ENCODE data around the gene CARHSP1. TPM values are rescaled to one million over a fixed set of nuclear protein-coding genes. Genes with fewer than 3 reads are reported as not detected.
"Not testable (repeated sequence)": the region's sequence is repeated elsewhere in the genome, so short reads cannot be mapped to it uniquely, and the experiment has no call there.

The CARHSP1 gene
- total RNA-seq, 2 donors from 2014 or later, result 66.5 to 70.7 TPM

DNA sequence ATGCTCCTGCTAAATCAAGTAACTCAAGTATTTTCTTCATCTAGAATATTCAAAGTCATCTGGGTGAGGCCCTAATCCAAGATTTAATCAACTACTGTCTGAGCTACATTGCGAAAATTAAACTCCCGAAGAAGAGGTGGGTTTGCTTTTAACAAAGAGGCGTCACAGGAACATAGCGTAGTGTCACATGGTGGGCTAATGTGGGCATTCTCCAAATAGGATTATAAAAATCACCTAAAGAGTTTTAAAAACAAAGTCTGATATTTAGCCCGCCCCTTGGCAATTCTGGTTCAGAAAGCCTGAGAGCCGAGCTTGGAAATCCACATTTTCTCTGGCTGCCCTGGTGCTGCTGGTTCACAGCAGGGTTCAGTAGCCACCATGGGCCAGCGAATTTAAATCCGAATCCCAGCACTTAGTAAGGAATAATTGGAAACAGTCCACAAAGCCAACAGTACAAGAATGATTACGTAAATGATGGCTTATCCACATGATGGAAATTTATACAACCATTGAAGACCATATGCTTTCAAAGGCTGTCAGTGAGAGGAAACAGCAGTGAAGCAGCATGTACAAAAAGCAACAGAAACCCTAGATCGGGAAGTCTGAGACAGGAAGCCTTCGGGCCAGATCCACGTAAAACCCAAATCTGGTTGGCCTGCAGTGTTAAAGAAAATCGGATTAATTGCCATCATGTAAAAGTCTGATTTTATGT is 62.4 kb downstream of the CARHSP1 start:
- no peaks in the 10 kb centered on the region for H3K27me3 Mint-ChIP-seq
- no peak overlapping the region for H3K4me3 Mint-ChIP-seq
- H3K4me1 Mint-ChIP-seq (ENCODE audit: low read depth in 2 of 2), result peaks cover 6 to 12% of the 10 kb centered on the region in 2 donors
- no peaks in the 10 kb centered on the region for H3K9me3 Mint-ChIP-seq
- H3K27ac Mint-ChIP-seq, result no peak overlapping the region
- ATAC-seq (no peak), DNase-seq (ENCODE audit: low spot score) (no peak)
- H3K36me3 Mint-ChIP-seq, result peaks cover 49% of the 10 kb centered on the region

DNA sequence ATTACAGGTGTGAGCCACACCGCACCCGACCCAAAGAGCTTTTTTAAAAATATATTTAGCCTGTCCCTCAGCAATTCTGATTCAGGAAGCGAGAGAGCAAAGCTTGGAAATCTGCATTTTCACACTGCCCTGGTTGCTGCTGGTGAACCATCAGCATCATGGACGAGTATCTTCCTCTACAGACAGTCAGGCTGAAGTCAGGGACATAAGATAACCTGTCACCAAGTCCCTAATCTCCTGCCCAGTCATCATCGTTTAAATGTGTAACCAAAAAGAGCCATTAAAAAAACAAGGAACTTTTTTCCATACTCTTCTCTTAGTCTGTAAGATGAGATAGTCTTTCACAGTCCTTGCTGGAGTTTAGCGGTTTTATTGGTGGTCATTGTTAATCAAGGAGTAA is 64.5 kb downstream of the CARHSP1 start:
- Mint-ChIP-seq H3K4me1 (ENCODE audit: low read depth in 2 of 2) (peaks cover 11 to 13% of the 10 kb centered on the region in 2 donors), H3K9me3 (no peaks in the 10 kb centered on the region), H3K36me3 (peaks cover 41% of the 10 kb centered on the region), H3K27me3 (no peaks in the 10 kb centered on the region), H3K4me3 (no peak overlapping the region), H3K27ac (no peak overlapping the region)
- ATAC-seq (no peak), DNase-seq (ENCODE audit: low spot score) (no peak)

DNA sequence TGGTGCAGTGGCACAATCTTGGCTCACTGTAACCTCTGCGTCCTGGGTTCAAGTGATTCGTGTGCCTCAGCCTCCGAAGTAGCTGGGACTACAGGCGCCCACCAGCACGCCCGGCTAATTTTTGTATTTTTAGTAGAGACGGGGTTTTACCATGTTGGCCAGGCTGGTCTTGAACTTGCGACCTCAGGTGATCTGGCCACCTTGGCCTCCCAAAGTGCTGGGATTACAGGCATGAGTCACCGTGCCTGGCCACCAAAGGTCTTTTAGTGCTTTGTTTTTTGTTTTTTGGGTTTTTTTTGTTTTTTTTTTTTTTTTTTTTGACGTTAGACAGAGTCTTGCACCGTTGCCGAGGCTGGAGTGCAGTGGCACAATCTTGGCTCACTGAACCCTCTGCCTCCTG is 65.1 kb downstream of the CARHSP1 start:
- peaks cover 42% of the 10 kb centered on the region for H3K36me3 Mint-ChIP-seq
- ATAC-seq; H3K9me3 Mint-ChIP-seq; DNase-seq (ENCODE audit: low spot score); H3K4me3 Mint-ChIP-seq; H3K27ac Mint-ChIP-seq; H3K27me3 Mint-ChIP-seq: not testable (repeated sequence)
- H3K4me1 Mint-ChIP-seq (ENCODE audit: low read depth in 2 of 2), result peaks cover 17 to 18% of the 10 kb centered on the region in 2 donors

Other genes starting within 250 kb of the CARHSP1 start
- gene METTL22, start 247.3 kb downstream of the CARHSP1 start, total RNA-seq, result 10 to 100 TPM; 29.8 to 65.9 TPM
- gene ABAT, start 194.4 kb downstream of the CARHSP1 start, total RNA-seq, result 1 to 10 TPM; 8.7 TPM
- gene TMEM186, start 71.4 kb downstream of the CARHSP1 start, total RNA-seq, result 10 to 100 TPM; 11.8 to 12.1 TPM
- 100 to 1,000 TPM in 1 of 2 donors, 10 to 100 TPM in 1; 61.6 to 105 TPM for gene PMM2, start 71.2 kb downstream of the CARHSP1 start, total RNA-seq
- gene LITAFD, start 13.3 kb upstream of the CARHSP1 start, total RNA-seq, result not detected
- gene USP7, start 94.9 kb upstream of the CARHSP1 start, total RNA-seq, result 100 to 1,000 TPM; 161 to 180 TPM
- 10 to 100 TPM; 65.5 to 72.6 TPM for gene HAPSTR1, start 222.6 kb upstream of the CARHSP1 start, total RNA-seq

All from natural killer cell treated with Interleukin-12 subunit alpha and Interleukin-12 subunit beta and Interleukin-15 and Interleukin-18, amount 100 ng/mL, for 72 hours (primary cell).